Measurements from ENCODE around the gene SPATA31C1.

Gene SPATA31C1

GRCh38 chr9:87889065-87889881, 28.5 kb upstream of the SPATA31C1 start:
- Histone ChIP-seq H3K4me1 (ENCODE audit: insufficient read depth, low read length) (no peaks in the 10 kb centered on the region), H4K20me1 (ENCODE audit: insufficient read depth, low read length) (no peaks in the 10 kb centered on the region), H3K4me3 (ENCODE audit: low read depth in 1 of 2, low read length in 2 of 2) (no peak overlapping the region), H3K79me2 (ENCODE audit: insufficient read depth, low read length) (no peaks in the 10 kb centered on the region), H3K27me3 (ENCODE audit: insufficient read depth, low read length, poor library complexity) (no peaks in the 10 kb centered on the region), H2AFZ (ENCODE audit: low read depth, low read length) (no peak overlapping the region), H3K9ac (ENCODE audit: low read depth, low read length) (no peak overlapping the region), H3K9me3 (ENCODE audit: insufficient read depth, low read length, severe bottlenecking) (no peaks in the 10 kb centered on the region), H3K27ac (ENCODE audit: low read length) (no peak overlapping the region), H3K36me3 (ENCODE audit: insufficient read depth, low read length) (no peaks in the 10 kb centered on the region), H3K4me2 (ENCODE audit: insufficient read depth, low read length) (no peak overlapping the region)
- no peak for TF ChIP-seq CTCF (IDR thresholded peaks at IDR 0.05; ENCODE audit: borderline replicate concordance, extremely low read depth, low read length, poor library complexity, severe bottlenecking)
- TF ChIP-seq EZH2 (IDR thresholded peaks at IDR 0.05; ENCODE audit: borderline replicate concordance, low read depth, low read length, severe bottlenecking), result no peak
- no peak for DNase-seq
- no peak for ATAC-seq (ENCODE audit: insufficient read depth, low read depth)

GRCh38 chr9:87889882-87890252, 27.9 kb upstream of the SPATA31C1 start:
- Histone ChIP-seq H3K4me1 (ENCODE audit: insufficient read depth, low read length) (no peaks in the 10 kb centered on the region), H2AFZ (ENCODE audit: low read depth, low read length) (no peak overlapping the region), H3K9ac (ENCODE audit: low read depth, low read length) (no peak overlapping the region), H4K20me1 (ENCODE audit: insufficient read depth, low read length) (no peaks in the 10 kb centered on the region), H3K27me3 (ENCODE audit: insufficient read depth, low read length, poor library complexity) (no peaks in the 10 kb centered on the region), H3K36me3 (ENCODE audit: insufficient read depth, low read length) (no peaks in the 10 kb centered on the region), H3K9me3 (ENCODE audit: insufficient read depth, low read length, severe bottlenecking) (no peaks in the 10 kb centered on the region), H3K27ac (ENCODE audit: low read length) (no peak overlapping the region), H3K4me2 (ENCODE audit: insufficient read depth, low read length) (no peak overlapping the region), H3K4me3 (ENCODE audit: low read depth in 1 of 2, low read length in 2 of 2) (no peak overlapping the region), H3K79me2 (ENCODE audit: insufficient read depth, low read length) (no peaks in the 10 kb centered on the region)
- TF ChIP-seq CTCF (IDR thresholded peaks at IDR 0.05; ENCODE audit: borderline replicate concordance, extremely low read depth, low read length, poor library complexity, severe bottlenecking) (no peak), EZH2 (IDR thresholded peaks at IDR 0.05; ENCODE audit: borderline replicate concordance, low read depth, low read length, severe bottlenecking) (no peak)
- ATAC-seq (ENCODE audit: insufficient read depth, low read depth) (no peak), DNase-seq (no peak)

GRCh38 chr9:87890837-87891236, 26.9 kb upstream of the SPATA31C1 start:
- DNase-seq (no peak), ATAC-seq (ENCODE audit: insufficient read depth, low read depth) (no peak)
- H3K4me1 ChIP-seq (ENCODE audit: insufficient read depth, low read length), result no peaks in the 10 kb centered on the region
- no peaks in the 10 kb centered on the region for H3K27me3 ChIP-seq (ENCODE audit: insufficient read depth, low read length, poor library complexity)
- H3K4me2 ChIP-seq (ENCODE audit: insufficient read depth, low read length), result no peak overlapping the region
- TF ChIP-seq EZH2 (IDR thresholded peaks at IDR 0.05; ENCODE audit: borderline replicate concordance, low read depth, low read length, severe bottlenecking) (no peak), CTCF (IDR thresholded peaks at IDR 0.05; ENCODE audit: borderline replicate concordance, extremely low read depth, low read length, poor library complexity, severe bottlenecking) (no peak)
- no peaks in the 10 kb centered on the region for H3K79me2 ChIP-seq (ENCODE audit: insufficient read depth, low read length)
- no peaks in the 10 kb centered on the region for H3K9me3 ChIP-seq (ENCODE audit: insufficient read depth, low read length, severe bottlenecking)
- no peak overlapping the region for H3K27ac ChIP-seq (ENCODE audit: low read length)
- no peaks in the 10 kb centered on the region for H3K36me3 ChIP-seq (ENCODE audit: insufficient read depth, low read length)
- no peaks in the 10 kb centered on the region for H4K20me1 ChIP-seq (ENCODE audit: insufficient read depth, low read length)
- H3K4me3 ChIP-seq (ENCODE audit: low read depth in 1 of 2, low read length in 2 of 2), result no peak overlapping the region
- H2AFZ ChIP-seq (ENCODE audit: low read depth, low read length), result no peak overlapping the region
- no peak overlapping the region for H3K9ac ChIP-seq (ENCODE audit: low read depth, low read length)
